HCT116 (cell line): ENCODE measurements around the gene WNT11. TPM values are rescaled to one million over a fixed set of nuclear protein-coding genes. Genes with fewer than 3 reads are reported as not detected.

Experiments used
- ATAC-seq: fragments of 200-7000 bp; cut with Tn5 transposase; 2 replicates; pipeline ENCODE4 v1.9.1; 2020; ENCODE audit warnings: mild to moderate bottlenecking, moderate library complexity
- BruUV-seq: library from RNA; stranded (reverse); fragments of 400-500 nt; replicated peaks from 2 replicates; lab custom pipeline; 2021; lab: Mats Ljungman, UMichigan
- CTCF ChIA-PET: fragments of 300-600 bp; sonication (Branson Sonifier 250); formaldehyde crosslinking; loops from one replicate; lab custom pipeline; 2021; ENCODE audit warnings: antibody characterized with exemption; lab: Charles Lee
- POLR2A ChIA-PET: fragments of 300-600, 350-600 bp; sonication (Branson Sonifier 250); formaldehyde crosslinking; loops from one replicate; lab custom pipeline; 2021; ENCODE audit warnings: antibody characterized with exemption; lab: Charles Lee
- RAD21 ChIA-PET, 2 experiments: fragments of 300-600 bp; sonication (Branson Sonifier 250); formaldehyde crosslinking; loops; one replicate each; lab custom pipeline; 2023; ENCODE audit warnings: low total read pairs in 2 of 2; ENCODE audit not compliant: uncharacterized antibody in 2 of 2, unreplicated experiment in 2 of 2, low non-redundant PET in 1 of 2; lab: Charles Lee
- DNase-seq: peaks from one replicate; pipeline ENCODE4 v3.0.0-alpha.2; 2010; ENCODE audit warnings: low read depth, low spot score
- H2AFZ ChIP-seq: fragments of 200-600 bp; shearing (Covaris generic), sonication (generic); 2 replicates; pipeline ENCODE4 v1.6.1; 2017; ENCODE audit warnings: low read depth, mixed run types, mixed read lengths, antibody characterized with exemption, low read length; ENCODE audit not compliant: poor library complexity, severe bottlenecking
- H3K27ac ChIP-seq: 2 replicates; pipeline ENCODE4 v1.5.1; 2012; ENCODE audit warnings: low read depth, low read length
- H3K27me3 ChIP-seq: fragments of 200-600 bp; sonication (generic); 2 replicates; pipeline ENCODE4 v1.6.1; 2016; ENCODE audit warnings: mixed run types, low read length, mixed read lengths; ENCODE audit not compliant: insufficient read depth
- H3K36me3 ChIP-seq, 2 experiments: fragments of 200-500 bp in 1 of 2; fragments of 200-600 bp in 1 of 2; sonication (Bioruptor generic) in 1 of 2; sonication (generic) in 1 of 2; 2 replicates each; pipeline versions ENCODE4 v1.5.1 to v1.6.1; 2014 to 2016; ENCODE audit warnings: low read length in 2 of 2, inconsistent platforms in 1 of 2, mixed read lengths in 1 of 2, mixed run types in 1 of 2; ENCODE audit not compliant: insufficient read depth in 2 of 2, control insufficient read depth in 1 of 2
- H3K4me1 ChIP-seq, 2 experiments: fragments of 200-600 bp in 1 of 2; sonication (generic) in 1 of 2; 2 replicates each; pipeline versions ENCODE4 v1.5.1 to v1.6.1; 2012 to 2017; ENCODE audit warnings: low read length in 2 of 2, inconsistent platforms in 1 of 2, mild to moderate bottlenecking in 1 of 2, mixed read lengths in 1 of 2, mixed run types in 1 of 2, moderate library complexity in 1 of 2; ENCODE audit not compliant: insufficient read depth in 2 of 2, control insufficient read depth in 1 of 2
- H3K4me2 ChIP-seq: fragments of 200-600 bp; sonication (generic); 2 replicates; pipeline ENCODE4 v1.6.1; 2017; ENCODE audit warnings: mixed run types, low read length, mixed read lengths
- H3K4me3 ChIP-seq, 2 experiments: fragments of 200-600 bp in 1 of 2; sonication (generic) in 1 of 2; replicated peaks in 1 of 2; 2 replicates each; pipeline ENCODE4 v1.5.1; 2011 to 2016; ENCODE audit warnings: low read length in 2 of 2, control low read depth in 1 of 2, low read depth in 1 of 2, mild to moderate bottlenecking in 1 of 2, mixed read lengths in 1 of 2, mixed run types in 1 of 2
- H3K79me2 ChIP-seq: fragments of 200-600 bp; sonication (generic); 2 replicates; pipeline ENCODE4 v1.6.1; 2017; ENCODE audit warnings: mild to moderate bottlenecking, mixed run types, low read length, moderate library complexity, mixed read lengths; ENCODE audit not compliant: insufficient read depth
- H3K9ac ChIP-seq: fragments of 200-600 bp; sonication (generic); 2 replicates; pipeline ENCODE4 v1.6.1; 2016; ENCODE audit warnings: low read length, mixed read lengths
- H3K9me2 ChIP-seq: fragments of 200-600 bp; sonication (generic), shearing (Covaris generic); 2 replicates; pipeline ENCODE4 v1.6.1; 2017; ENCODE audit warnings: mixed run types, mild to moderate bottlenecking, moderate library complexity; ENCODE audit not compliant: insufficient read depth
- H3K9me3 ChIP-seq, 2 experiments: fragments of 200-500 bp in 1 of 2; fragments of 200-600 bp in 1 of 2; sonication (Bioruptor generic) in 1 of 2; sonication (generic) in 1 of 2; 2 replicates each; pipeline ENCODE4 v1.6.1; 2014 to 2017; ENCODE audit warnings: low read length in 2 of 2, mixed read lengths in 2 of 2, inconsistent platforms in 1 of 2, low read depth in 1 of 2, mild to moderate bottlenecking in 1 of 2, mixed run types in 1 of 2, moderate library complexity in 1 of 2; ENCODE audit not compliant: control insufficient read depth in 1 of 2, insufficient read depth in 1 of 2
- H4K20me1 ChIP-seq: fragments of 200-600 bp; sonication (generic), shearing (Covaris generic); 2 replicates; pipeline ENCODE4 v1.6.1; 2017; ENCODE audit warnings: mixed run types, mild to moderate bottlenecking, moderate library complexity; ENCODE audit not compliant: insufficient read depth
- ATF3 ChIP-seq: IDR thresholded peaks from 2 replicates; pipeline ENCODE4 v1.6.1; 2012
- CBX3 ChIP-seq: IDR thresholded peaks from 2 replicates; pipeline ENCODE4 v1.6.1; 2012; ENCODE audit warnings: low read depth
- CTCF ChIP-seq, 3 experiments: fragments of 200-600 bp in 1 of 3; sonication (generic) in 1 of 3; IDR thresholded peaks in 2 of 3; conservative IDR thresholded peaks in 1 of 3; 2 replicates each; pipeline ENCODE4 v1.5.1; 2012 to 2017; ENCODE audit warnings: low read depth in 2 of 3, low read length in 2 of 3, antibody characterized with exemption in 1 of 3, borderline replicate concordance in 1 of 3, control low read depth in 1 of 3, mild to moderate bottlenecking in 1 of 3, mixed read lengths in 1 of 3, mixed run types in 1 of 3, moderate library complexity in 1 of 3; ENCODE audit not compliant: insufficient read depth in 1 of 3
- EGR1 ChIP-seq: IDR thresholded peaks from 2 replicates; pipeline ENCODE4 v1.6.1; 2012; ENCODE audit warnings: low read depth
- ELF1 ChIP-seq: IDR thresholded peaks from 2 replicates; pipeline ENCODE4 v1.6.1; 2012; ENCODE audit warnings: low read depth, borderline replicate concordance
- EZH2 ChIP-seq: fragments of 200-600 bp; sonication (generic); IDR thresholded peaks from 2 replicates; pipeline ENCODE4 v1.6.1; 2017; ENCODE audit warnings: antibody characterized with exemption, mixed run types
- FOSL1 ChIP-seq: IDR thresholded peaks from 2 replicates; pipeline ENCODE4 v1.6.1; 2012; ENCODE audit warnings: low read depth
- JUND ChIP-seq: IDR thresholded peaks from 2 replicates; pipeline ENCODE4 v1.6.1; 2012
- MAX ChIP-seq: IDR thresholded peaks from 2 replicates; pipeline ENCODE4 v1.6.1; 2012
- POLR2A ChIP-seq: IDR thresholded peaks from 2 replicates; pipeline ENCODE4 v1.7.0; 2011; ENCODE audit warnings: borderline replicate concordance; ENCODE audit not compliant: insufficient read depth, insufficient read length; ENCODE audit errors: extremely low read depth
- POLR2AphosphoS5 ChIP-seq: IDR thresholded peaks from 2 replicates; pipeline ENCODE4 v1.6.1; 2011; ENCODE audit warnings: mild to moderate bottlenecking, low read depth, low read length, moderate library complexity
- RAD21 ChIP-seq: IDR thresholded peaks from 2 replicates; pipeline ENCODE4 v1.6.1; 2012; ENCODE audit warnings: low read depth, mild to moderate bottlenecking
- SP1 ChIP-seq: IDR thresholded peaks from 2 replicates; pipeline ENCODE4 v1.6.1; 2012; ENCODE audit warnings: low read depth
- SRF ChIP-seq: IDR thresholded peaks from 2 replicates; pipeline ENCODE4 v1.6.1; 2012; ENCODE audit warnings: low read depth
- YY1 ChIP-seq: IDR thresholded peaks from 2 replicates; pipeline ENCODE4 v1.6.1; 2011; ENCODE audit warnings: low read length, low read depth, moderate library complexity, mild to moderate bottlenecking; ENCODE audit not compliant: insufficient replicate concordance; ENCODE audit errors: extremely low read depth
- ZBTB33 ChIP-seq: IDR thresholded peaks from 2 replicates; pipeline ENCODE4 v1.6.1; 2011; ENCODE audit warnings: mild to moderate bottlenecking, low read length, moderate library complexity; ENCODE audit not compliant: insufficient replicate concordance; ENCODE audit errors: extremely low read depth
- ZFX ChIP-seq: fragments of 450-650 bp; IDR thresholded peaks from 2 replicates; pipeline ENCODE4 v1.6.1; 2017
- intact Hi-C: fragments of 100-400 bp; cut with micrococcal nuclease; formaldehyde crosslinking; loops from 2 replicates; pipeline ENCODE4 v1.10.0; 2022
- total RNA-seq: library from RNA; stranded (reverse); gene quantifications from one replicate; pipeline ENCODE4 v1.2.1, GENCODE V29; 2021; ENCODE audit not compliant: unreplicated experiment

The WNT11 gene
- total RNA-seq, 1 experiment from 2014 or later, result 1.9 TPM

- CTCF ChIA-PET, result no interaction called here
- Histone ChIP-seq H3K4me3 (no peak overlapping the region), H3K79me2 (no peaks in the 10 kb centered on the region), H2AFZ (no peak overlapping the region), H3K4me2 (no peak overlapping the region), H3K9me2 (no peaks in the 10 kb centered on the region), H3K27me3 (no peaks in the 10 kb centered on the region), H3K27ac (no peak overlapping the region), H3K4me1 (no peaks in the 10 kb centered on the region), H3K36me3 (no peaks in the 10 kb centered on the region), H4K20me1 (no peaks in the 10 kb centered on the region), H3K9me3 (no peaks in the 10 kb centered on the region), H3K9ac (no peak overlapping the region)
- BruUV-seq, result no TSS peak
- ATAC-seq (no peak), DNase-seq (no peak)
- POLR2A ChIA-PET, result no interaction called here
- intact Hi-C loops, result no loop called here
- TF ChIP-seq ZFX (0 out of 2 replicates have a peak, but pooled peaks have one; percentile 7), JUND (no peak)
- RAD21 ChIA-PET, result no interaction called here
Measured at GRCh38 chr11:76225122-76225611, 18.9 kb upstream of the WNT11 start.

GRCh38 chr11:76224461-76225121, 18.3 kb upstream of the WNT11 start:
- TF ChIP-seq POLR2A, result no peak
- no peak for TF ChIP-seq MAX
- TF ChIP-seq ATF3, result no peak
- TF ChIP-seq ZBTB33, result no peak
- TF ChIP-seq RAD21, result no peak
- TF ChIP-seq EZH2, result no peak
- TF ChIP-seq YY1, result no peak
- TF ChIP-seq CTCF (IDR thresholded peaks at IDR 0.05 in 2 of 3, conservative IDR thresholded peaks at IDR 0.05 in 1 of 3; ENCODE audit: borderline replicate concordance in 1 of 3, insufficient read depth in 1 of 3, low read depth in 2 of 3, low read length in 2 of 3), result no peak
- no peak for TF ChIP-seq FOSL1
- no peak for TF ChIP-seq CBX3
- no peak for TF ChIP-seq ELF1
- TF ChIP-seq SRF, result no peak
- no peak for TF ChIP-seq SP1
- no peak for TF ChIP-seq EGR1
- TF ChIP-seq ZFX, result no peak
- TF ChIP-seq POLR2AphosphoS5, result no peak
- no peak for TF ChIP-seq JUND
- Histone ChIP-seq H3K9me3 (no peaks in the 10 kb centered on the region), H3K27me3 (no peaks in the 10 kb centered on the region), H3K4me2 (no peak overlapping the region), H2AFZ (no peak overlapping the region), H3K27ac (no peak overlapping the region), H3K9me2 (no peaks in the 10 kb centered on the region), H3K4me1 (no peaks in the 10 kb centered on the region), H3K79me2 (no peaks in the 10 kb centered on the region), H3K36me3 (no peaks in the 10 kb centered on the region), H3K9ac (no peak overlapping the region), H4K20me1 (no peaks in the 10 kb centered on the region), H3K4me3 (no peak overlapping the region)
- intact Hi-C loops, result no loop called here
- 0 out of 2 replicates have a peak, but pooled peaks have one; percentile 25 for ATAC-seq
- ChIA-PET POLR2A (no interaction called here), CTCF (no interaction called here), RAD21 (no interaction called here)
- no peak for DNase-seq
- BruUV-seq, result no TSS peak
